Anterior cingulate cortex (tissue), 58 donors: ENCODE results near the gene WDR35.

Source experiments
- DNase-seq, 58 donors: peaks; one replicate each; lab custom pipeline; 2025; lab: John Stamatoyannopoulos, UW

WDR35 gene

GRCh38 chr2:19876751-19877150 is 113.2 kb downstream of the WDR35 start:
- DNase-seq: no peak

- DNase-seq: no peak
Observed at GRCh38 chr2:19875280-19875679, 114.6 kb downstream of the WDR35 start.

GRCh38 chr2:19874726-19875125 is 115.2 kb downstream of the WDR35 start:
- DNase-seq: no peak

- no peak for DNase-seq
Observed at GRCh38 chr2:19873014-19873413, 116.9 kb downstream of the WDR35 start.

- no peak for DNase-seq
Observed at GRCh38 chr2:19872302-19872701, 117.6 kb downstream of the WDR35 start.

GRCh38 chr2:19871836-19872235 is 118.1 kb downstream of the WDR35 start:
- no peak for DNase-seq

GRCh38 chr2:19870792-19871191 is 119.1 kb downstream of the WDR35 start:
- DNase-seq: no peak

GRCh38 chr2:19868701-19869580 is 121.0 kb downstream of the WDR35 start:
- DNase-seq: peak in 2 of 58 donors; percentile 6 to 13

GRCh38 chr2:19868224-19868623 is 121.7 kb downstream of the WDR35 start:
- DNase-seq: no peak

- no peak for DNase-seq
Observed at GRCh38 chr2:19866771-19867170, 123.1 kb downstream of the WDR35 start.

GRCh38 chr2:19865151-19865550 is 124.8 kb downstream of the WDR35 start:
- DNase-seq: no peak

- no peak for DNase-seq
Observed at GRCh38 chr2:19864381-19864780, 125.5 kb downstream of the WDR35 start.

- DNase-seq: peak in 55 of 58 donors; percentile 7 to 82 (median 44)
Observed at GRCh38 chr2:19863303-19864041, 126.4 kb downstream of the WDR35 start.

- peak in 2 of 58 donors; percentile 15 to 25 for DNase-seq
Observed at GRCh38 chr2:19861813-19862212, 128.1 kb downstream of the WDR35 start.
